B cell (primary cell): Measurements from ENCODE around the gene PSMA8. TPM values are rescaled to one million over a fixed set of nuclear protein-coding genes. Genes with fewer than 3 reads are reported as not detected.

ENCODE experiments used
- ATAC-seq: fragments of 200-7000 bp; cut with Tn5 transposase; one replicate; pipeline ENCODE4 v1.10.0; 2021; ENCODE audit warnings: low read depth, mild to moderate bottlenecking, moderate number of reproducible peaks, moderate library complexity
- CTCF ChIA-PET: fragments of 350-600 bp; sonication (Branson Sonifier 250); formaldehyde crosslinking; loops from one replicate; lab custom pipeline; 2021; ENCODE audit warnings: antibody characterized with exemption, inconsistent platforms; lab: Charles Lee
- POLR2A ChIA-PET: fragments of 350-600 bp; sonication (Branson Sonifier 250); formaldehyde crosslinking; loops from one replicate; lab custom pipeline; 2021; ENCODE audit warnings: antibody characterized with exemption; lab: Charles Lee
- DNase-seq: peaks from one replicate; pipeline ENCODE4 v3.0.0; 2013
- H2AFZ ChIP-seq: 2 replicates; pipeline ENCODE4 v1.6.1; 2012; ENCODE audit warnings: mild to moderate bottlenecking, low read depth, low read length; ENCODE audit not compliant: insufficient read depth, poor library complexity, severe bottlenecking
- H3K27ac ChIP-seq, 2 donors: 1 replicate in 1 of 2; 2 replicates in 1 of 2; pipeline ENCODE4 v1.5.1; 2012 to 2013; ENCODE audit warnings: low read length in 2 of 2, mild to moderate bottlenecking in 2 of 2, moderate library complexity in 1 of 2
- H3K27me3 ChIP-seq, 4 experiments: fragments of 200-600 bp in 1 of 4; sonication (generic) in 1 of 4; replicated peaks in 1 of 4; 1 replicate in 2 of 4; 2 replicates in 2 of 4; pipeline versions ENCODE4 v1.6.1 to v1.7.0; 2013 to 2016; ENCODE audit warnings: low read length in 3 of 4, mild to moderate bottlenecking in 2 of 4, mixed read lengths in 1 of 4, moderate library complexity in 1 of 4; ENCODE audit not compliant: insufficient read depth in 4 of 4, control insufficient read depth in 3 of 4; ENCODE audit errors: control extremely low read depth in 1 of 4
- H3K36me3 ChIP-seq, 2 experiments: replicated peaks in 1 of 2; 1 replicate in 1 of 2; 2 replicates in 1 of 2; pipeline versions ENCODE4 v1.6.1 to v1.7.1; 2013; ENCODE audit warnings: low read length in 1 of 2; ENCODE audit not compliant: insufficient read depth in 2 of 2, control insufficient read depth in 1 of 2; ENCODE audit errors: control extremely low read depth in 1 of 2, extremely low read depth in 1 of 2
- H3K4me1 ChIP-seq, 2 donors: fragments of 200-600 bp in 1 of 2; sonication (generic) in 1 of 2; 1 replicate in 1 of 2; 2 replicates in 1 of 2; pipeline versions ENCODE4 v1.5.1 to v1.6.1; 2013 to 2017; ENCODE audit warnings: low read length in 2 of 2; ENCODE audit not compliant: control insufficient read depth in 2 of 2, insufficient read depth in 2 of 2
- H3K4me2 ChIP-seq: replicated peaks from 2 replicates; pipeline ENCODE3; 2012; ENCODE audit warnings: mild to moderate bottlenecking, low read depth, low read length; ENCODE audit not compliant: poor library complexity, severe bottlenecking
- H3K4me3 ChIP-seq, 5 experiments: fragments of 200-600 bp in 1 of 5; sonication (generic) in 1 of 5; 1 replicate in 3 of 5; 2 replicates in 2 of 5; pipeline versions ENCODE4 v1.5.1 to v1.7.0; 2011 to 2016; ENCODE audit warnings: low read length in 4 of 5, mild to moderate bottlenecking in 4 of 5, low read depth in 2 of 5, control low read depth in 1 of 5, moderate library complexity in 1 of 5; ENCODE audit not compliant: insufficient read depth in 1 of 5; ENCODE audit errors: control extremely low read depth in 1 of 5, extremely low read depth in 1 of 5
- H3K79me2 ChIP-seq: fragments of 200-600 bp; sonication (generic); one replicate; pipeline ENCODE4 v1.6.0; 2016; ENCODE audit warnings: low read length; ENCODE audit not compliant: control insufficient read depth, insufficient read depth
- H3K9ac ChIP-seq: fragments of 200-600 bp; sonication (generic); 2 replicates; pipeline ENCODE4 v1.6.1; 2017; ENCODE audit warnings: mild to moderate bottlenecking, low read length, moderate library complexity
- H3K9me3 ChIP-seq, 3 donors: one replicate each; pipeline versions ENCODE4 v1.6.1 to v1.7.1; 2013; ENCODE audit warnings: low read length in 2 of 3; ENCODE audit not compliant: control insufficient read depth in 2 of 3, insufficient read depth in 1 of 3; ENCODE audit errors: control extremely low read depth in 1 of 3
- H4K20me1 ChIP-seq: 2 replicates; pipeline ENCODE4 v1.6.0; 2012; ENCODE audit warnings: mild to moderate bottlenecking, low read length; ENCODE audit not compliant: insufficient read depth, control insufficient read depth, poor library complexity, severe bottlenecking
- H3K27ac Mint-ChIP-seq: one replicate; pipeline ENCODE4 v1.8.0; 2021; ENCODE audit warnings: mixed read lengths
- H3K27me3 Mint-ChIP-seq: one replicate; pipeline ENCODE4 v1.8.0; 2021; ENCODE audit warnings: mixed read lengths
- H3K4me1 Mint-ChIP-seq: one replicate; pipeline ENCODE4 v1.8.0; 2021; ENCODE audit warnings: mixed read lengths
- H3K4me3 Mint-ChIP-seq: one replicate; pipeline ENCODE4 v1.8.0; 2021; ENCODE audit warnings: mixed read lengths
- H3K9me3 Mint-ChIP-seq: one replicate; pipeline ENCODE4 v1.8.0; 2022; ENCODE audit warnings: mixed read lengths; ENCODE audit not compliant: insufficient read depth
- CTCF ChIP-seq: fragments of 200-600 bp; IDR thresholded peaks from one replicate; pipeline ENCODE4 v1.8.0; 2022; ENCODE audit warnings: antibody characterized with exemption, mild to moderate bottlenecking
- EZH2 ChIP-seq: IDR thresholded peaks from 2 replicates; pipeline ENCODE4 v1.6.1; 2012; ENCODE audit warnings: borderline replicate concordance, low read depth, mild to moderate bottlenecking, moderate library complexity, low read length; ENCODE audit not compliant: insufficient read depth, poor library complexity, severe bottlenecking
- WGBS: methylation state at CpG from one replicate; pipeline ENCODE4 v1.1.5; 2013; ENCODE audit warnings: missing lambda C conversion rate; ENCODE audit not compliant: insufficient coverage; 5-methylcytosine and 5-hydroxymethylcytosine counted together
- intact Hi-C: fragments of 100-400 bp; cut with micrococcal nuclease; formaldehyde crosslinking; loops from one replicate; pipeline ENCODE4 v1.10.0; 2022
- polyA plus RNA-seq: library from polyadenylated mRNA; depleted of rRNA; stranded (reverse); fragments of >200 nt; gene quantifications from 2 replicates; pipeline ENCODE4 v1.2.3, GENCODE V29; 2012
- total RNA-seq, 2 donors: library from RNA; stranded (reverse); fragments of 120-200 nt in 1 of 2; gene quantifications; 1 replicate in 1 of 2; 2 replicates in 1 of 2; pipeline versions ENCODE4 v1.2.3 to v1.2.4, GENCODE V29; 2013 to 2022

The PSMA8 gene
- total and polyA plus RNA-seq, 2 donors (not counting 1 experiment from before 2014, with no cell fraction given), result 0.33 to 0.91 TPM

- H3K36me3 ChIP-seq, result no peaks in the 10 kb centered on the region
- Mint-ChIP-seq H3K4me1 (peaks cover 18% of the 10 kb centered on the region), H3K27me3 (no peaks in the 10 kb centered on the region), H3K27ac (no peak overlapping the region), H3K4me3 (no peak overlapping the region), H3K9me3 (no peaks in the 10 kb centered on the region)
- H3K27ac ChIP-seq, result no peak overlapping the region
- H3K27me3 ChIP-seq, result no peaks in the 10 kb centered on the region
- no peak overlapping the region for H3K4me2 ChIP-seq
- peaks cover 0 to 3% (median 0%) of the 10 kb centered on the region in 3 donors for H3K9me3 ChIP-seq
- TF ChIP-seq EZH2 (no peak), CTCF (no peak)
- no peak overlapping the region for H3K9ac ChIP-seq
- ChIA-PET CTCF (no interaction called here), POLR2A (no interaction called here)
- no peak overlapping the region for H3K4me3 ChIP-seq
- no peak overlapping the region for H2AFZ ChIP-seq
- ATAC-seq (no peak), DNase-seq (no peak)
- H4K20me1 ChIP-seq, result no peaks in the 10 kb centered on the region
- peaks cover 5% of the 10 kb centered on the region in 2 donors for H3K4me1 ChIP-seq
- no peaks in the 10 kb centered on the region for H3K79me2 ChIP-seq
- intact Hi-C loops, result no loop called here
Observed at GRCh38 chr18:26183395-26184112, 49.9 kb downstream of the PSMA8 start.

GRCh38 chr18:26185267-26185666 lies 51.6 kb downstream of the PSMA8 start:
- Histone ChIP-seq H3K4me2 (no peak overlapping the region), H3K4me3 (no peak overlapping the region), H3K79me2 (no peaks in the 10 kb centered on the region), H3K27ac (no peak overlapping the region), H2AFZ (no peak overlapping the region), H3K36me3 (no peaks in the 10 kb centered on the region), H4K20me1 (no peaks in the 10 kb centered on the region), H3K9ac (no peak overlapping the region), H3K9me3 (peaks cover 0 to 3% (median 0%) of the 10 kb centered on the region in 3 donors), H3K4me1 (peaks cover 12 to 18% of the 10 kb centered on the region in 2 donors), H3K27me3 (no peaks in the 10 kb centered on the region)
- 83% methylated on average over 1 of the region's 2 CpGs for WGBS
- intact Hi-C loops, result no loop called here
- ATAC-seq (no peak), DNase-seq (no peak)
- Mint-ChIP-seq H3K27ac (no peak overlapping the region), H3K9me3 (no peaks in the 10 kb centered on the region), H3K4me3 (no peak overlapping the region), H3K4me1 (peaks cover 30% of the 10 kb centered on the region), H3K27me3 (no peaks in the 10 kb centered on the region)
- ChIA-PET CTCF (interaction anchor here (0.7 kb wide), 1 partner anchor 60 kb away, joined by 3 read pairs; no protein-coding TSS in a partner anchor), POLR2A (no interaction called here)
- TF ChIP-seq EZH2 (no peak), CTCF (peak; percentile 29)
